WTC11 (cell line): ENCODE measurements around the gene FCGR3B. TPM values are rescaled to one million over a fixed set of nuclear protein-coding genes. Genes with fewer than 3 reads are reported as not detected.
"Not testable (repeated sequence)": the region's sequence is repeated elsewhere in the genome, so short reads cannot be mapped to it uniquely, and the experiment has no call there.

Experiments used
- ATAC-seq: fragments of 200-7000 bp; cut with Tn5 transposase; 2 replicates; pipeline ENCODE4 v1.10.0; 2021; ENCODE audit warnings: mild to moderate bottlenecking, moderate library complexity
- CTCF ChIA-PET: fragments of 300-600 bp; sonication (Branson Sonifier 250); formaldehyde crosslinking; loops from one replicate; lab custom pipeline; 2021; ENCODE audit warnings: antibody characterized with exemption; lab: Charles Lee
- POLR2A ChIA-PET: fragments of 350-600 bp; sonication (Branson Sonifier 250); formaldehyde crosslinking; loops from one replicate; lab custom pipeline; 2021; ENCODE audit warnings: antibody characterized with exemption; lab: Charles Lee
- DNase-seq: peaks from one replicate; pipeline ENCODE4 v3.0.0; 2021; ENCODE audit warnings: low spot score
- H3K27ac Mint-ChIP-seq: 2 replicates; pipeline ENCODE4 v1.8.0; 2021; ENCODE audit warnings: mixed read lengths
- H3K27me3 Mint-ChIP-seq: 2 replicates; pipeline ENCODE4 v1.8.0; 2021; ENCODE audit warnings: low read depth, mild to moderate bottlenecking, moderate library complexity, mixed read lengths
- H3K36me3 Mint-ChIP-seq: 2 replicates; pipeline ENCODE4 v1.8.0; 2021; ENCODE audit warnings: mixed read lengths
- H3K4me1 Mint-ChIP-seq: 2 replicates; pipeline ENCODE4 v1.8.0; 2022; ENCODE audit warnings: mixed read lengths
- H3K4me3 Mint-ChIP-seq: 2 replicates; pipeline ENCODE4 v1.8.0; 2021; ENCODE audit warnings: mild to moderate bottlenecking, moderate library complexity, mixed read lengths
- H3K9me3 Mint-ChIP-seq: 2 replicates; pipeline ENCODE4 v1.8.0; 2021; ENCODE audit warnings: mixed read lengths
- ZNF263 ChIP-seq: sonication (generic); formaldehyde crosslinking; IDR thresholded peaks from 2 replicates; pipeline ENCODE4 v1.8.1; 2022; ENCODE audit warnings: low read depth, mild to moderate bottlenecking, moderate library complexity, missing genetic modification reagents
- total RNA-seq: library from RNA; stranded (reverse); gene quantifications from 3 replicates; pipeline ENCODE4 v1.2.3, GENCODE V29; 2021

The FCGR3B gene
- total RNA-seq, 1 experiment from 2014 or later = not detected

GRCh38 chr1:161671045-161672020 lies 40.4 kb upstream of the FCGR3B start:
- H3K4me1 Mint-ChIP-seq = peaks cover 15% of the 10 kb centered on the region
- DNase-seq, H3K36me3 Mint-ChIP-seq: not testable (repeated sequence)
- peak; percentile 43 for ATAC-seq
- peak; percentile 80; the same call in 1 of the 2 replicates for TF ChIP-seq ZNF263
- TF ChIP-seq, all 79 proteins: peak for 1; not testable (repeated sequence) for 78
- H3K27ac Mint-ChIP-seq, CTCF ChIA-PET, H3K4me3 Mint-ChIP-seq, POLR2A ChIA-PET, H3K9me3 Mint-ChIP-seq, H3K27me3 Mint-ChIP-seq: not testable (repeated sequence)

DNA sequence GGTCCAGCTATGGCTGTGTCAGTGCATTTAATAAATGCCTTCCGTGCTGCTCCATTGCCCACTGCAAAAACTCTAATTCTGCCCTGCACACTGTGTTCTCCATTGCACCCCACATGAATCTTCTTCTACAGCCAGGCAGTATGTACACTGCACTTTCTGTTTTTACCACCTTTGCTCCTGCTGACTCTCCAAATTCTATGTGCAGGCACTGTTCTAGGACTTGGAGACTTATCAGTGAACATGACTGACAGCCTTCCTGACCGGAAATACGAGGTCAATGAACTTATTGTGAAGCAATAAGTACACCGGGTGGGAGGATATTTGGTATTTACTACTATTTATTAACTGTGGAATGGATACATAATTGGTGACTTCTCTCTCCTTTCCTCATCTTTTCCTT lies 33.7 kb upstream of the FCGR3B start:
- H3K9me3 Mint-ChIP-seq, H3K36me3 Mint-ChIP-seq, H3K4me1 Mint-ChIP-seq, CTCF ChIA-PET, POLR2A ChIA-PET, H3K27ac Mint-ChIP-seq, H3K4me3 Mint-ChIP-seq, DNase-seq, ATAC-seq, H3K27me3 Mint-ChIP-seq: not testable (repeated sequence)

DNA sequence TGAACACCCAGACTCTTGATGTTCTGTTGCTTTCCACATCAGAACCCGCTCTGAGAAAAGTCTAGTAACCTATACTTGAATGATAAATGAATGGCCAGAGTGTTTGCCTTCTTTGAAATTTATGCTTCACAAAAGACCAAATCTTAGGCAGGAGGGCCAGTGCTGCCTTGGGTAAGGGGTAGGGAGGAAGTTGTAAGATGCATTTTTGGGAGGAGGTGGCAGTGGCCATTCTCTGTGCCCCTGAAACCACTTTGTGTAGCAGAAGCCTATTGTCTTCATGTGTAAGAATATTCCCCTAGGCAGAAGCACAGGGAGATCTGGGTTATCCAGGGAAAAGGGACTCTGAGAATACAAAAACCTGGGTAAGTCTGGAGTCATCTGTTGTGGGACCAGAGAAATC lies 32.6 kb upstream of the FCGR3B start:
- H3K4me3 Mint-ChIP-seq, H3K27me3 Mint-ChIP-seq, H3K36me3 Mint-ChIP-seq, H3K27ac Mint-ChIP-seq, H3K9me3 Mint-ChIP-seq, H3K4me1 Mint-ChIP-seq, POLR2A ChIA-PET, CTCF ChIA-PET, DNase-seq, ATAC-seq: not testable (repeated sequence)

DNA sequence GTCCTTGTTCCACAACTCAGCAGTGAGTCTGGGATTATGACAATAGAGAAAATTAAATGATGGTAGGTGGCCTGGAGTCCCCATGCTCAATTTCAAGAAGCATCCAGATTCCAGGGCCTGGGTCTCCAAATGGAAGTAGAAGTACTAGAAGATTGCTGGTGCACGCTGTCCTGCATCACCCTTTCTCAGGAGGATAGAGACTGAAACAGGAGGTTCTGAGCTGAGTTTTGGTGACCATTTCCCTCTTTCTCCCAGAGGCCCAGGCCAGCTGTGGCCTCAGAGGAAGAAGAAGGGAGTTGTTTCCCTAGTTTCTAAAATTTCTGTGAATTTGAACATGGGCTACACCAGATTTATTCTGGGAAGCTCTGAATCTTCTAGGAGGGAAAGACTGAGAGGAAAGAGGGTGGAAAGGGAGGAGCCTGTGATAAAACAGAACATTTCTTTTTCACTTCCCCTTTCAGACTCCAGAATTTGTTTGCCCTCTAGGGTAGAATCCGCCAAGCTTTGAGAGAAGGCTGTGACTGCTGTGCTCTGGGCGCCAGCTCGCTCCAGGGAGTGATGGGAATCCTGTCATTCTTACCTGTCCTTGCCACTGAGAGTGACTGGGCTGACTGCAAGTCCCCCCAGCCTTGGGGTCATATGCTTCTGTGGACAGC lies 31.8 kb upstream of the FCGR3B start, which contains the start of gene FCGR2B:
TSS of gene FCGR2B (plus strand) at position 460 of the 656 bp plus-strand sequence. CDS start at position 559, 99 bp downstream.
- DNase-seq, H3K27ac Mint-ChIP-seq, H3K27me3 Mint-ChIP-seq, H3K36me3 Mint-ChIP-seq, CTCF ChIA-PET, POLR2A ChIA-PET, ATAC-seq, H3K4me3 Mint-ChIP-seq, H3K4me1 Mint-ChIP-seq, H3K9me3 Mint-ChIP-seq: not testable (repeated sequence)

GRCh38 chr1:161661660-161662311 lies 30.8 kb upstream of the FCGR3B start:
- H3K27me3 Mint-ChIP-seq, H3K4me1 Mint-ChIP-seq, DNase-seq, H3K36me3 Mint-ChIP-seq, POLR2A ChIA-PET, H3K4me3 Mint-ChIP-seq, H3K27ac Mint-ChIP-seq, H3K9me3 Mint-ChIP-seq, CTCF ChIA-PET, ATAC-seq: not testable (repeated sequence)

GRCh38 chr1:161658524-161658923 lies 27.5 kb upstream of the FCGR3B start:
- H3K36me3 Mint-ChIP-seq, H3K27ac Mint-ChIP-seq, POLR2A ChIA-PET, H3K9me3 Mint-ChIP-seq, H3K4me1 Mint-ChIP-seq, DNase-seq, ATAC-seq, H3K4me3 Mint-ChIP-seq, CTCF ChIA-PET, H3K27me3 Mint-ChIP-seq: not testable (repeated sequence)

DNA sequence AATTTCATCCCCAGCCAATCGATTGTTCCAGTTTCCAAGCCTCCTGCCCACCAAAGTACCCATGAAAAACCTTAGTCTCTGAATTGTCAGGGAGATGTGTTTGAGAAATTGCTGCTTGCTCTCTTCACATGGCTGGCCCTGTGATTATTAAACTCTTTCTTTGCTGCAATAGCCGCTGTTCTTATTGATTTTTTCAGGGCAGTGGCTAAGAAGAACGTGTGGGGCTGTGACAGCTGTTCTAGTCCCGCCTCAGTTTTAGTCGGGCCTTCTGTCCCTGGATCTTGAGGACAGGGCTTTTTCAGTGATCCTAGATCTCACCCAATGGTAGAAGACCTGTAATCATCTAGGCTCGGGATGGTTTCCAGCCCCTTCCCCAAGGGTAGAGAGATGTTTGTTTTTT lies 23.0 kb upstream of the FCGR3B start:
- H3K27me3 Mint-ChIP-seq, H3K4me1 Mint-ChIP-seq, H3K27ac Mint-ChIP-seq, H3K9me3 Mint-ChIP-seq, CTCF ChIA-PET, H3K36me3 Mint-ChIP-seq, POLR2A ChIA-PET, ATAC-seq, DNase-seq, H3K4me3 Mint-ChIP-seq: not testable (repeated sequence)

DNA sequence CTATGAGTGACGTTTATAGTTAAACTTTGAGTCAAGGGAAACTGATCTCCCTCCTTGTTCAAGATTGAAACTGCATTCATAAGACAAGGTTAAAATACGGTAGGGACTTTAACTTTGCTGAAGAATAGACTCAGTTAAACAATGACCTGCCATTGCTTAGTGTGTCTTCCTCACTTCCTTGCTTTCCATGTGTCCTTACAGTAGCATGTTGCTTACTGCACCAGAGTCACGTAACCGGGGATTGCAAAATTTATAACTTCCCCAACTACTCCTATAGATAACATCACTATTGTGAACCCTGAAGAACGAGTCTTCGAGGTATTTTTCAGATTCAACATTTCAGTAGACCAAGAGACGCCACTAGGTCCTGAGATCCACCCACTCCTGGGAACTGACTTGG lies 22.6 kb upstream of the FCGR3B start:
- H3K9me3 Mint-ChIP-seq, H3K27me3 Mint-ChIP-seq, POLR2A ChIA-PET, CTCF ChIA-PET, ATAC-seq, H3K4me1 Mint-ChIP-seq, H3K36me3 Mint-ChIP-seq, DNase-seq, H3K27ac Mint-ChIP-seq, H3K4me3 Mint-ChIP-seq: not testable (repeated sequence)

DNA sequence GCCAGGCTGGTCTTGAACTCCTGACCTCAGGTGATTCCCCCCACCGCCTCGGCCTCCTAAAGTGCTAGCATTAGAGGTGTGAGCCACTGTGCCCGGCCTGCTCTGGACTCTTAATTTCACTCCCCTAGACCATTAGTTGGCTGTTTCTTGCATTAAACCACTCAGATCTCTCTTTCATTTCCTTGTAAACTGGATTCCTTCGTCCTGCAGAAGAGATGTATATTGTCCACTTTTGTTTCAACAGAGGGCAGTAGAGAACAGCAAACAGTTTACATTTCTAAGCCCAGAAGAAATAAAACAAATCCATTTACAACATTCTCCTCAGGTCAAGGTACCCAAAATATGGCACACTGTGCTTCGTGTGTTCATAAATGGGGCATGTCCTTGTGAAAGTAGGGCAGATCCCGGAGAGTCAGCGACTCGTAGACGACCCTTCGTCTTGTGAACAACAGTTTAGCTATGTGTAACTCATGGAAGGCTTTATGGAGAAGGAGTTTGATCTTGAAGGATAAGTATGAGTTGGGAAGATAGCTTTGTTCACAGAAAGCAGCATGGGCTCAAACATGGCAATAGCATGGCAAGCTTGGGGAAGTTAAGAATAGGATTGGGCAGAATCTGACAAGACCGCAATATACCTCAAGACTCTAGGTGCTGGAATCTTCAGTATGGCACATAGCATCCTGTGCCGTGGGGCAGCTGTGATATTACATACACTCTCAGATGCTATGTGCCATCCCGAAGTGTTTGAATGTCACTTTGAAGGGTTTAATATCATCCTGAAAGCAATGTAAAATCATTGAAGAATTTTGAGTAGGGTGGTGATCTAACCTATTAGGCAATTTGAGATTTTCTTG lies 16.8 kb upstream of the FCGR3B start:
- H3K9me3 Mint-ChIP-seq, H3K27me3 Mint-ChIP-seq, POLR2A ChIA-PET, H3K4me3 Mint-ChIP-seq, H3K36me3 Mint-ChIP-seq, DNase-seq, H3K4me1 Mint-ChIP-seq, H3K27ac Mint-ChIP-seq: not testable (repeated sequence)
- ATAC-seq = peak; percentile 68
- CTCF ChIA-PET = interaction anchor here (0.8 kb wide), 1 partner anchor 91 kb away, joined by 3 read pairs; no protein-coding TSS in a partner anchor

- H3K27ac Mint-ChIP-seq, H3K4me3 Mint-ChIP-seq, H3K36me3 Mint-ChIP-seq, CTCF ChIA-PET, H3K27me3 Mint-ChIP-seq, H3K9me3 Mint-ChIP-seq, ATAC-seq, POLR2A ChIA-PET, H3K4me1 Mint-ChIP-seq, DNase-seq: not testable (repeated sequence)
Observed at GRCh38 chr1:161644855-161645254, 13.9 kb upstream of the FCGR3B start.
